Ramos (cell line): ENCODE results near the gene PRKCB.

Source experiments
- in situ Hi-C: fragments of 300-500 bp; cut with MboI; formaldehyde crosslinking; loops from one replicate; pipeline ENCODE4 v1.14.3; 2022; ENCODE audit warnings: low sequenced_read_pairs; ENCODE audit not compliant: unreplicated experiment

PRKCB gene

DNA sequence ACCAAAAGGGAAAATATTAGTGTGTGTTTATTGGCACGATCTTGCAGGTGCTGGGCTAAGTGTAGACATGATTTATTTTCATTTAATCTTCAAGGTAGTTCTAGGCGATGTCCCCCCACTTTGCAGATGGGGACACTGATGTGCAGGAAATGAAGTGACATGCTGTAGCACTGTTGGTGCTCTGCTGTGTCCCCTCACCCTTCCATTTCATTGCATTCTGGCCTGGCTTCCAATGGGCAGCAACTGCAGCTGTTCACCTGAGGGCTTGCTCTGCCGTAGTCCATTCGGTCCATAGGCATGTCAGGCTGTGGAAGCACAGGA lies 123.9 kb downstream of the PRKCB start:
- in situ Hi-C loops: no loop called here

DNA sequence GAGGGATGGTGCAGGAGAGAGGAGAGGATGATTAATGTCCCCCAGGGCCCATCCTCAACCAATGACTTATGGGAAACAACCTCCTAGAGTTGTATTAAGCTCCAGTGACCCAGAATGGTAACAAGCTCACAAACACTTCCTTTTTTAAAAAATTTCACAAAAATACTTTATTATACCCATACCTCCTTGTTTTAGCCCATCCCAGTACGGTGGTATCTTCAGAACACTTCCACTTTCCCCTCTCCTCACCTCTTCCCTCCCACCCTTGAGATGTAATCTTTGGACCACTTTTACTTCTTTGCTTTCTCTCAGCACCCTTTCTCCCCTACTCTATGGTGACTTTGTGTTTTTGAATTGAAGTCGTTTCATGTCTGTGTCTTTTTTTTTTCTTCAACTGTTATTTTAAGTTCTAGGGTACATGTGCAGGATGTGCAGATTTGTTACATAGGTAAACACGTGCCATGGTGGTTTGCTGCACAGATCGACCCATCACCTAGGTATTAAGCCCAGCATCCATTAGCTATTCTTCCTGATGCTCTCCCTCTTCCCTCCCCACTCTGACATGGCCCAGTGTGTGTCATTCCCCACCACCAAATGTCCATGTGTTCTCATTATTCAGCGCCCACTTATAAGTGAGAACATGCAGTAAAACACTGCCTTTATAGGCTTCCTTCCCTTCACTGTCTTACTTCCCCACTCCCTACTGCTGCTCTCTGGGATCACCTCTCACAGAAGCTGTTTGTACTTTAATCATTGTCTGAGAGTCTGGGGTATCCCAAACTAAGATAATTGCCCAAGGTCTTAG lies 124.5 kb downstream of the PRKCB start:
- in situ Hi-C loops: no loop called here

DNA sequence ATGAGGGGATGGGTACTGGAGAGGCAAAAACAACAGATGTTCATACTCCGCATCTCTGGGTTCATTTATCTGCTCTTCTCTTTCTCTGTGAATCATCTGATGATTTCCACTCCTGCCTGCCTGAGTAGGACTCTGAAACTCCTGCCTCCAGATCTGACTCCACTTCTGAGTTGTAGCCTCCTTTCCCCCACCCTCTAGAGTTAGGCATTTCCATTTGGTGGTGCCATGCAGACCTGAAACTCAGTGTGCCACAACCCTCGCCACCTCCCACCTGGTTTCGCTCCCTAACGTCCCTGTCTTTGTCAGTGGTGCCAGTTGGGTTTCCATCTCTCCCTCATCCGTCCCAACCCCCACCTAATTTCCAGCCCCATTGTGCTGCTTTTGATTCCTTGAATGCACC lies 126.2 kb downstream of the PRKCB start:
- in situ Hi-C loops: no loop called here

DNA sequence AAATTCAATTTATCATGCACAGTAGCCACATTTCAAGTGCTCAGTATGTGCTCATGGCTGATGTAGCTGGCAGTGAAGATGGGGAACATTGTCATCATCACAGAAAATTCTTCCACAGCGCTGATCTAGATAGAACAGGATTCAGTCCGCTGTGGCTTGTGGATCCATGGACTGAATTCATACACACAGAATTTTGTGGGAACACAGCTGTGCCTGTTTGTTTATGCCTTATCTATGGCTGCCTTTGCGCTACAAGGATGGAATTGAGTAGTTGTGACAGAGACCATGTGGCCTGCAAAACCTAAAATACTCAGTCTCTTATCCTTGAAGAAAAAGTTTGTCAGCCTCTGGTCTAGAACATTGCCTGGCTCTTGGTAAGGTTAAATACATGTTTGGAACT lies 128.4 kb downstream of the PRKCB start:
- in situ Hi-C loops: no loop called here

DNA sequence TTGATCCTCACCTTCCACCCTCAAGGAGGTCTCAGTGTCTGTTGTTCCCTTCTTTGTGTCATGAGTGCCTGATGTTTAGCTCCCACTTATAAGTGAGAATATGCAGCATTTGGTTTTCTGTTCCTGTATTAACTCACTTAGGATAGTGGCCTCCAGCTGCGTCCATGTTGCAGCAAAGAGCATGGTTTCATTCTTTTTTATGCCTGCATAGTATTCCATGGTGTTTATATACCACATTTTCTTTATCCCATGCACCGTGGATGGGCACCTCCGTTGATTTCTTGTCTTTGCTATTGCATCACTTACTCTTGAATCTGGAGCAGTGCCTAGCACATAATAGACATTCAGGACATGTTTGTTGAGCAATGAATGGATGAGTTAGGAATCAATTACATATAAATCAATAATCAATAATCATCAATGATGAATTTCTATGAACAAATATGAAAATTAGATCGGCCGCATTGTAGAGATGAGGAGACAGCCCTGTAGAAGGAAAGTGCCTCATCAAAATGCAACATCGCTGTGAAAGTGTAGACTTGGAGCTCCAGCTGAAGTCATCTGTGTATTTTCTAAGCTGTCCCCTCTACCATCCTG lies 129.5 kb downstream of the PRKCB start:
- in situ Hi-C loops: no loop called here

DNA sequence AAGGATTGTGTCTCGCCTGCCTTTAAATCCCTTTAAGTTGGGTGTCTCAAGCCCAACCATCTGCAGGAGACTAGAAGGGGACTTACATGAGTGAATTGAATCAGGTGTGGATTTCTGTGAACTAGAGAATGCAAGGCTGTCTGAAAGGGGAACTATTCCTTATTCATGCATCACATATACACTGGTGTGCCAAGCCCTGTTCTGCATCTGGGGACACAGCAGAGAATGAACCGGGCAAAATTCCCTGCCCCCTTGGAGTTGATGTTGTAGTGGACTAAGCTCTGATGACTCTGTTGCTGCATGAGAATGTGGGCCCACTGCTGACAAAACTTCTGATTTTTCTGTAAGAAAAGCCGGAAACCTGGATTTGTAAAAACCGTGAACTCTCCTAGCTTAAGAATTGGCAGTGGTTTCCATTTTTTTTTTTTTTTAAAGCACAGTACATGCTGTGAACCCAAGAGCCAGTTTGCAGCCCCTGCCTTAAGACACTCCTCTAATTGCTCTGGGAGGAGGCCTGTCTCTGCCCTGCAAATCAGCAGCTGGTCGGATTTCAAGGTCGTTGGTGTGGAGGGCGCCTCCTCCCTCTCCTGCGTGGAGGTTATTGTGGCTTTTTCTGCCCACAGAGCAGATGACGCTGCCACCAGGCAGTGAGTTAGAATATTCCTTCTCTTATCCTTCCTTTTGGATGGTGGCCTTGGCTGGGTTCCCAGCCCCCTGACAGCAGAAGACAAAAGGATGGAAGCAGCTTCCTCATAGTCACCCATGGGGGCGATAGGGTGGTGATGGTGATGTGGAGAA lies 131.0 kb downstream of the PRKCB start:
- in situ Hi-C loops: no loop called here

DNA sequence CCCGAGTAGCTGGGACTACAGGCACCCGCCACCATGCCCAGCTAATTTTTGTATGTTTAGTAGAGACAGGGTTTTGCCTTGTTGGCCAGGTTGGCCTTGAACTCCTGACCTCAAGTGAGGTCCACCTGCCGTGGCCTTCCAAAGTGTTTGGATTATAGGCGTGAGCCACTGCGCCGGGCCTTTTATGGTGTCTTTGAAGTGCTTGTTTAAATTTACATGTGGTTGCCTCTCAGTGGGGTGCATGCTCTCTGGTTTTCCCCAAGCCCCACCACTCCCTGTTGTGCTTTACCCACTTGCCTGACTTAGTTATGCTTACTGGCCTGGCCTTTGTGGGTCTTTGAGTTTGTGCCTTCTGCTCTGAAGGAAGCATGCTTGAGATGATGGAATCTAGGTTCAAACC lies 132.0 kb downstream of the PRKCB start:
- in situ Hi-C loops: no loop called here

DNA sequence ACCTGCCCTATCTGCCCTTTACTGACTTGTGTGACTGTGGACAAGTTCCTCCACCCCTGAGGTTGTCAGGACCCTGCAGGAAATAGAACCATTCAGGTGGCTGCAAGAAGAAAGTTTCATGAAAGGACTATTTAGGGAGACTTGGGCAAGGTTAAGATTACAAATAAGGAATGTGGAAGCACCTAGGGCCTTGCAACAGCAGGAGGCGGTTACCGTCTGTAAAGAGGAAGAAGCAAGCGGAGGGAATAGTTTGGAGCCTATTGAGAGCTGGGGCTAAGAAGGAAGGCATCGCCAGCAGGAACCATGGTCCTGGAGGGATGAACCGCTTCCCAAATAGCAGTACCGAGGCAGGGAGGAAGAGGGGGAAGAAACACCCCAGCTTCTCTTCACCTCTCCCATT lies 132.4 kb downstream of the PRKCB start:
- in situ Hi-C loops: no loop called here

DNA sequence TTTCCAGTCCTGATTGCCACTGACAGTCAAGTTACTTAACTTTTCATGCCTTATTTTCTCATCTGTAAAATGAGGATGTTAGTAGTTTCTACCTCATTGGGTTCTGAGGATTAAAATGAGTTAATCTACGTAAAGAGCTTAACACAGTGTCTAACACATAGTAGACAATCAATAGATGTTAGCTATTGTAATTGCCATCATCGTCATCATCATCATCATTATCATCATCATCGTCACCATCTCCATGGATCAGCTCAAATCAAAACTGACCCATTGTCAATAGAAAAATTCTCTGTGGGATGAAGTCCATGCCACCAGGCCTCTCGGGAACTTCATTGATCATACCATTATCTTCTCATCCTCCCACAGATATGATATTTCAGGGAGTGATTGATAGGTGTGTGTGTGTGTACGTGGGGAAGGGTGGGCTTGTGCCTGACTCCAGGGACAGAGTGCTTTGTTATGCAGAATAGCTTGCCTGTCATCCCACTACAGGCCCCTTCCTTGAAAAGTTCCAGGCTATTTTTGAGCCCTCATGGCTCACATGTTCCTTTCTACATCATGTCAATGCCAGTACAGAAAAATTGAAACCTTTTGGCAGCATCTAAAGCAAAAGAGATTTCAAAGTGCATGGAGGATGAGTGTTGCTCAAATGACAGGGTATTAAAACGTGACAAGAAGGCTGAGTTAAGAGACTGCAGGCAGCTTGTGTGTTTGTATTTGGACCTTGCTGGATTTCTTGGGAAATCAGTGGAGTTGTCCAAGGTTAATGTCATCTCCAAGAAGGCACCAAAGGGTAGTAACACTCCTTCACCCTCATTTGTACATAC lies 133.9 kb downstream of the PRKCB start:
- in situ Hi-C loops: no loop called here

DNA sequence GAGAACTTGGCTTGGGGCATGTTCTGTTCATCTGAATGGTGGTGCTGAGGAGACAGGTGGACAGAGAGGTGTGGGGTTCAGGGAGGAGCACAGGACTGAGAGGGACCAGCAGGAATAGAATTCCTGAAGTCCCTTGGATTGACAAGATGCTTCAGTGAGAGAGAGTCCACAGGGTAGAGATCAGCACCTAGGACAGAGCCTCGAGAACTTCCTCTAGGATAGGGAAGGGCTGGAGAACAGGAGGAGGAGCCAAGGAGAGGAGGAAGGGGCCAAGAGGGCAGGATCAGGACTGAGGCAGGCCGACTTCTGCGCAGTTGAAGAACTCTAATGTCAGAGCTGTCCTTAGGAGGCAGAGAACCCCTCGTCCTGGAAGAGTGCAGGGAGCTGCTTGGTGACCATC lies 138.4 kb downstream of the PRKCB start:
- in situ Hi-C loops: no loop called here

DNA sequence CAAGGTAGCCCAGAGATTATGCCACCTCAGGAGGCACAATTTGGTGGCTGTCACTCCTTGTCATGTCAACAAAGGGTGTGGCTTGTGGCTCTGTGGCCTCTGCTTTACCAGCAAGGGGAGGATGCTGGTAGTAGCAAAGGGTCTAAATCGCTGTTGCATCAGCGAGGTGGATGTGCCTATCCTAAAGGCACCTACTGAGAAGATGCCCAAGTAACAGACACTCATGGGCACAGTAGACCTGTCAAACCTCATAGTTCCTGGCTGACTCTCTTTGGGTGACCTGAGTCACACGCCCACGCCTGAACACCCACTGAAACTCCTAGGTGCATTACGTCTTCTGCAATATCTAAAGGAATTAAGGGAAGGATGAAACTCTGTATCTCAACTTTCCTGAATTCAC lies 139.5 kb downstream of the PRKCB start:
- in situ Hi-C loops: no loop called here

DNA sequence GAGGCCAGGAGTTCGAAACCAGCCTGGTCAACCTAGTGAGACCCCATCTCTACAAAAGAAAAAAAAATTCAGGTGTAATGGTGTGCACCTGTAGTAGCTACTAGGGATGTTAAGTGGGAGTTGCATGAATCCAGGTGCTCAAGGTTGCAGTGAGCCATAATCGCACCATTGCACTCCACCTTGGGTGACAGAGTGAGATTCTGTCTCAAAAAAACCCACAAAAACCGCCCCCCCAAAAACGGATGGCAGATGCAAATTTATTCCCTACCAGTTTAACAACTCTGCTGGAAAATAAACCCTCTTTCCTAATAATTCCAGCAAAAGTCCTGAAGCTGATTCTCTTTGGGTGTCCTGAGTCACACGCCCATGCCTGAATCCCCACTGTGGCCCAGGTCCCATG lies 140.3 kb downstream of the PRKCB start:
- in situ Hi-C loops: no loop called here

DNA sequence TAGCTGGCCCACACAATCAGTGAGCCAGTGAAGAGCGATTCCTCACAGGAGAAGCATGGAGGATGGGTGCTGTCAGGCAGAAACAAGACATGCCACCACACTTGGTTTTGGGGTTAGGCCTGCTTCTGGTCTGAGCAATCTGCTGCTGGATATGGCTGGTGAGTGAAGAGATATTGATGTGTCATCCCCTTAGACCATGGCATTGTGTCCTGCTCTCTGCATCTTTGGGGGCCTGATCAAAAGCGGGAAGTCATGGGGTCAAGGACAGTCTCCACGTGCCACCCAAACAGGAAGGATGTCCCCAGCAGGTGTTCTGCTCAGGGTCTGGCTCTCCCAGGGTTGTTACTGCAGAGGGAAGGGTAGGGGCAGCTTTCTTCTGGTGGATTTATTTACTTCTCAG lies 140.7 kb downstream of the PRKCB start:
- in situ Hi-C loops: no loop called here

DNA sequence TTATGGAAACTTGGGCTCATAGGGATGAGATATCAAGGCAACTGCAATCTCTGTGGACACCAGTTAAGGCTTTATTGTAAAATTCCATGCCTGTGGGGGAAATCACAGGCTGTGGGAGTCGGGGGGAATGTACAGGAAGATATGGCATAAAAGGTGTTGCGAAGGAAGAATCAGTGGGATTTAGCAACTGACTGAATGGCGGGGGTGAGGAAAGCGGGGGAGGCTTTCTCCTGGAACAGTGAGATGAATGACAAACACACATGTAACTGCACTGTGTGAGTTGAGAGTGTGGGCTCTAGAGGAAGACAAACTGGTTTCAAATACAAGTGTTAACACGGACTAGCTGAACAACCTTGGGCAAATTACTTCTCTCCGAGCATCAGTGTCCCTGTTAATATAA lies 143.7 kb downstream of the PRKCB start:
- in situ Hi-C loops: no loop called here

DNA sequence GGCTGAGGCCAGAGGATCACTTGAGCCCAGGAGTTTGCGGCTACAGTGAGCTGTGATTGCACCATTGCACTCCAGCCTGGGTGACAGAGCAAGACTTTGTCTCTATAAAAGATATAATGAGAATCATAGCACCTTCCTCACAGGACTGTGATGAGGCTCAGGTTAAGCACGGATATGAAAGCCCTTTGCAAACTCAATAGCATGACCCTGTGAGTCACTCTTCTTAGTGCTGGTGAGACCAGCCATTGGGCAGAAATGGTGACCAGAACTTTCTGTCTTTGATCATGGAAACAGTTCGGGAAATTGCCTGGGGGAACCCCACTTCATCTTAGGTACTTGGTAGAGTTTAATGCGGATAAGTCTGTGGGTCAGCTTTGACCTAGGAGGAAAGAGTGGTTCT lies 144.2 kb downstream of the PRKCB start:
- in situ Hi-C loops: no loop called here

DNA sequence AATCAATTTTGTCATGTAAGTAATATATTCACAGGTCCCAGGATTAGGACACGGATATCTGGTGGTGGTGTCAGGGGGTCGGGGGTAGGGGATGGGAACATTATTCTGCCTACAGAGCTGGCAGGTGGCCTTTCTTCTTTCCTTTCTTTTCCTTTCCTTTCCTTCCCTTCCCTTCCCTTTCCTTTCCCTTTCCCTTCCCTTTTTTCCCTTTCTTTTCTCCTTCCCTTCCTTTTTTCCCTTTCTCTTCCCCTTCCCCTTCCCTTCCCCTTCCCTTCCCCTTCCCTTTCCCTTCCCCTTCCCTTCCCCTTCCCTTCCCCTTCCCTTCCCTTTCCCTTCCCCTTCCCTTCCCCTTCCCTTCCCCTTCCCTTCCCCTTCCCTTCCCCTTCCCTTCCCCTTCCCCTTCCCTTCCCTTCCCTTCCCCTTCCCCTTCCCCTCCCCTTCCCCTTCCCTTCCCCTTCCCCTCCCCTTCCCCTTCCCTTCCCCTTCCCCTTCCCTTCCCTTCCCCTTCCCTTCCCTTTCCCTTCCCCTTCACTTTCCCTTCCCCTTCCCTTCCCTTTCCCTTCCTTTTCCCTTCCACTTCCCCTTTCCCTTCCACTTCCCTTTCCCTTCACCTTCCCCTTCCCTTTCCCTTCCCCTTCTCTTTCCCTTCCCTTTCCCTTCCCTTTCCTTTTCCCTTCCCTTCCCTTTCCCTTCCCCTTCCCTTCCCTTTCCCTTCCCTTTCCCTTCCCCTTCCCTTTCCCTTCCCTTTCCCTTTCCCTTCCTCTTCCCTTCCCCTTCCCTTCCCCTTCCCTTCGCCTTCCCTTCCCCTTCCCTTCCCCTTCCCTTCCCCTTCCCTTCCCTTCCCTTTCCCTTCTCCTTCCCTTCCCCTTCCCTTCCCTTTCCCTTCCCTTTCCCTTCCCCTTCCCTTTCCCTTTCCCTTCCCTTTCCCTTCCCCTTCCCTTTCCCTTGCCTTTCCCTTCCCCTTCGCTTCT lies 145.9 kb downstream of the PRKCB start:
- in situ Hi-C loops: no loop called here

DNA sequence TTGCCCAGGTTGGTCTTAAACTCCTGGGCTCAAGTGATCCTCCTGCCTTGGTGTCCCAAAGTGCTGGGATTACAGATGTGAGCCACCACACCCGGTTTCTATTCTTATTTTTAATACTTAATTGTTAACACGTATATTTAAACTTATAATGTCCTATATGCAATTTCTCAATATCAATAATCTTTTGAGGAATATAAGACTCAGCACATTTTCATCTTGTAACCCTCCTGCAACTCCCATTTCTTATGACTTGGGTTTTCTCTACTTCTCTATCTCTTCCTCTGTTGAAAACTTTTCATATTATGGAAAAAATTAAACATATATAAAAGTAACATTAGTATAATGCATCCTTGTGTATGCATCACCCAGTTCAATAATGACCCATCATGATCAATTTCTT lies 150.7 kb downstream of the PRKCB start:
- in situ Hi-C loops: no loop called here

DNA sequence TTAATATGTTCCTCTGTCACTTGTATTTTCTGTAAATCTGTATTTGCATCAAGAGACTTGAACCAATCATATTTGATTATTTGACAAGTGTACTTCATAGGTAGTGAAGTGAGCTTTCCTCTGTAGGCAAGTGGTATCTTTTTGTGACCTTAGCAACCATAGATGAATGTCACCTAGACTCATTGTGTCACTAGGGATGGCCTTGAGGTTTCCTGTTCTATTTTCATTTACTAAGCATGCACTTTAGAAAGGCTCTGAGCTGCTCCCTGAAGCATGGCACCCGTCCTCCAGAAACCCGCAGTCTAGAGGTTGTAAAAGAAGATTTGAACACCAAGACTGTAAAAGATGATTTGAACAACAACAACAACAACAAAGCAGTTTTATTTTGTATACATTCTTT lies 151.7 kb downstream of the PRKCB start:
- in situ Hi-C loops: no loop called here

DNA sequence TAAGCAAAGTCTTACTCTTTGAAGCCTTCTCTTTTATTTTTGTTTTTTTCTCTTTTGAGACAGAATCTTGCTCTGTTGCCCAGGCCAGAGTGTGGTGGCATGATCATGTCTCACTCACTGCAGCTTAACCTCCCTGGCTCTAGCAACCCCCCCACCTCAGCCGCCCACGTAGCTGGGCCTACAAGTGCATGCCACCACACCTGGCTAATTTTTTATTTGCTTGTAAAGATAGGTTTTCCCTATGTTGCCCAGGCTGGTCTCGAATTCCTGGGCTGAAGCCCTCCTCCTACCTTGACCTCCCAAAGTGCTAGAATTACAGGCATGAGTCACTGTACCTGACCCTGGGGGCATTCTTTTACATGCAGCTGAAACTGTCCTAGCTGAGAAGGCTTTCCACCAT lies 154.7 kb downstream of the PRKCB start:
- in situ Hi-C loops: no loop called here

DNA sequence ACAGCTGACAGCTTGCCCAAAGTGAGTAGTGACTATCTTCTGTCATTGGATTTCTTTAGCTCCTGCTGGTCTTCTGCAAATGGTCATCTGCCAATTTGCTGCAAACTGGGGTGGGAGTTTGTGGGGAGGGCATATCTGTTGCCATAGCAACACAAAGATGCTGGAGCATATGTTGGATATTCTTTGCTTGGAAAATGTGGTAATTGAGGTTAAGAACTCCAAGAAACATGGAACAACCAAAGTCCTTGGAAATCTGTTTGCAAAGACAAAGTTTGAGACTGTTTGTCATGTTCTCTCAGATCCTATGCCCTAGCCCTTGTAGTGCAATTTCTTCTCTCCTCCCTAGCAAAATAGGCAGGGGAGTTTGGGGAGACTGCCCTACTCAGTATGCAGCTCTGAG lies 155.3 kb downstream of the PRKCB start:
- in situ Hi-C loops: no loop called here
